Measurements from ENCODE around the gene SYN1.

DNA sequence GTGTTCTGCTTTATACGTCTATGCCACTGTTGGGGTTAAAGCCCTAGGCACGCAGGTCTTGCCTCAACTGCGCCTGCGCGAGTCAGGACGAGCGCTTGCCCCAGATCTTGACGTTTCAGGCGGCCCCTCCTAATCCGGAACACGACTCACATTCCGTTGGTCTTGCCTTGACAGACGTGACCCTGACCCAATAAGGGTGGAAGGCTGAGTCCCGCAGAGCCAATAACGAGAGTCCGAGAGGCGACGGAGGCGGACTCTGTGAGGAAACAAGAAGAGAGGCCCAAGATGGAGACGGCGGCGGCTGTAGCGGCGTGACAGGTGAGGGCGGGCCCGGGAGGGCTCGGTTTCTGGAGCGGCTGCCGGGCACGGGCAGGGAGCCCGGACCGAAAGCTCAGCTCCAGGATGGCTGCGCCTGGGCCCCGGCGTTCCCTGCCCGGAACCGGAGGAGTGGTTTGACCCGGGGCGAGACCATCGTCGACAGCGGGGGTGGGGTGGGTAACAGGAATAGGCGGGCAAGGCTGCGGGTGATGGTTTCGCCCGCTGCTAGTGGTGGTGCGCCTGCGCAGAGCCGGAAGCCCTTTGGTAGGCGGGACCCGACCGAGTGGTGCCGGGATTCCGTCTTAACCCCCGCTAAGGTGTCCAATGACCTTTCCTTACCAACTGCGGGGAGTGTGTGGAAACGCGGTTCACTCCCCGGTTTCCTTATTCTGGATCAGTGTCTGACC, 58.6 kb downstream of the SYN1 start, which contains the start of gene ARAF:
- TF ChIP-seq, protein P1, sequence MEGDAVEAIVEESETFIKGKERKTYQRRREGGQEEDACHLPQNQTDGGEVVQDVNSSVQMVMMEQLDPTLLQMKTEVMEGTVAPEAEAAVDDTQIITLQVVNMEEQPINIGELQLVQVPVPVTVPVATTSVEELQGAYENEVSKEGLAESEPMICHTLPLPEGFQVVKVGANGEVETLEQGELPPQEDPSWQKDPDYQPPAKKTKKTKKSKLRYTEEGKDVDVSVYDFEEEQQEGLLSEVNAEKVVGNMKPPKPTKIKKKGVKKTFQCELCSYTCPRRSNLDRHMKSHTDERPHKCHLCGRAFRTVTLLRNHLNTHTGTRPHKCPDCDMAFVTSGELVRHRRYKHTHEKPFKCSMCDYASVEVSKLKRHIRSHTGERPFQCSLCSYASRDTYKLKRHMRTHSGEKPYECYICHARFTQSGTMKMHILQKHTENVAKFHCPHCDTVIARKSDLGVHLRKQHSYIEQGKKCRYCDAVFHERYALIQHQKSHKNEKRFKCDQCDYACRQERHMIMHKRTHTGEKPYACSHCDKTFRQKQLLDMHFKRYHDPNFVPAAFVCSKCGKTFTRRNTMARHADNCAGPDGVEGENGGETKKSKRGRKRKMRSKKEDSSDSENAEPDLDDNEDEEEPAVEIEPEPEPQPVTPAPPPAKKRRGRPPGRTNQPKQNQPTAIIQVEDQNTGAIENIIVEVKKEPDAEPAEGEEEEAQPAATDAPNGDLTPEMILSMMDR (IDR thresholded peaks at IDR 0.05): no peak
- TF ChIP-seq POLR2A (IDR thresholded peaks at IDR 0.05): no peak
